Stimulated activated naive B cell treated with anti-CD40 and anti-IgM and Interleukin-4, amounts not matched to agents 10 μg/mL and 1 μg/mL and 100 μg/mL, for 72 hours (primary cell): ENCODE results near the gene SSC5D.

Experiments
- ATAC-seq, 2 donors: fragments of 150-1000 bp; cut with Tn5 transposase; replicated peaks; 2 replicates each; pipeline ENCODE4 v1.10.0; 2021; ENCODE audit warnings: moderate library complexity in 1 of 2
- DNase-seq: peaks from one replicate; pipeline ENCODE4 v3.0.0; 2021
- H3K27ac Mint-ChIP-seq: one replicate; pipeline ENCODE4 v1.8.0; 2022; ENCODE audit warnings: mild to moderate bottlenecking, mixed read lengths
- H3K27me3 Mint-ChIP-seq, 2 donors: one replicate each; pipeline ENCODE4 v1.8.0; 2022; ENCODE audit warnings: mixed read lengths in 2 of 2
- H3K36me3 Mint-ChIP-seq, 2 donors: one replicate each; pipeline ENCODE4 v1.8.0; 2022; ENCODE audit warnings: mixed read lengths in 2 of 2, mild to moderate bottlenecking in 1 of 2
- H3K4me1 Mint-ChIP-seq, 2 donors: one replicate each; pipeline ENCODE4 v1.8.0; 2022; ENCODE audit warnings: mixed read lengths in 2 of 2, mild to moderate bottlenecking in 1 of 2
- H3K4me3 Mint-ChIP-seq, 2 donors: one replicate each; pipeline ENCODE4 v1.8.0; 2022; ENCODE audit warnings: mild to moderate bottlenecking in 2 of 2, mixed read lengths in 2 of 2, moderate library complexity in 1 of 2
- H3K9me3 Mint-ChIP-seq, 2 donors: one replicate each; pipeline ENCODE4 v1.8.0; 2022; ENCODE audit warnings: mixed read lengths in 2 of 2, mild to moderate bottlenecking in 1 of 2

SSC5D gene

DNA sequence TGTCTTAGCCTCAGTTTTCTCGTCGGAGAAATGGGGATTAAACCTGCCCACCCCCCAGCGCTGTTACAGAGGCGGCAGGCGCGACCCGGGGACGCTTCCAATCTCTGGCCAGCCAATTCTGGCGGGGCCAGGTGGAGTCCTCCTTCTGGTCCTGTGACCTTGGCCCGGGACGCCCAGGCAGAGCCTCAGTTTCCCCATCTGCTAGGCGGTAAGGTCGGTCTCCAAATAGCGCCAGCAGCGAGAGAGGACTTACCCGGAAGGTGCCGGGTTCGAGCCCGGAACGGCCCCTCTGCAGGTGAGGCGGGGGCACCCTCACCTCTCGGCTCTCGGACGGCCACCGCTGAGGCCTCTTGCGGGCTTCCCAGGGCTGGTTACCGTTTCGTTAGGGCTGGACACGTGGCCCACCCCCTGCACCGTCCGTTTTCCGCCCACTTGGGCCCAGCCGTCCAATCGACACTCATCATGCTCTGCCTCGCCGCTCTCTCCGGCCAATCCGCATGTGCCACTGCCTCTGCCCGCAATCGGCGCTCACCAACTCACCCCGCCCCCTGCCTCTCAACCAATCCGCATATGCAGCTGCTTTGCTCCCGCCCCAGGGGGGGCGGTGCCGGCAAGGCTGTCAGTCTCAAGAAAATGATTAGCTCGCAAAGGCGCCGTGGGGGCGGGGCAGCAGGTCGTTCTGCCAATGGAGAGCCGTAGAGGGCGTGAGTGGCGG lies 26.8 kb upstream of the SSC5D start, which contains the start of gene ISOC2:
Gene ISOC2, minus strand, starts transcription at position 384 of the 715 bp plus-strand sequence. CDS start 5,156 bp downstream, outside the sequence.
- peak; percentile 96 to 97 for ATAC-seq
- Mint-ChIP-seq H3K27ac (peak within 1 kb of the TSS; percentile 95), H3K9me3 (no peaks in the 10 kb centered on the region), H3K27me3 (no peaks in the 10 kb centered on the region), H3K4me1 (peaks cover 15 to 25% of the 10 kb centered on the region in 2 donors), H3K4me3 (peak within 1 kb of the TSS; percentile 90 to 93), H3K36me3 (peaks cover 0 to 6% of the 10 kb centered on the region in 2 donors)
- DNase-seq = peak; percentile 100

DNA sequence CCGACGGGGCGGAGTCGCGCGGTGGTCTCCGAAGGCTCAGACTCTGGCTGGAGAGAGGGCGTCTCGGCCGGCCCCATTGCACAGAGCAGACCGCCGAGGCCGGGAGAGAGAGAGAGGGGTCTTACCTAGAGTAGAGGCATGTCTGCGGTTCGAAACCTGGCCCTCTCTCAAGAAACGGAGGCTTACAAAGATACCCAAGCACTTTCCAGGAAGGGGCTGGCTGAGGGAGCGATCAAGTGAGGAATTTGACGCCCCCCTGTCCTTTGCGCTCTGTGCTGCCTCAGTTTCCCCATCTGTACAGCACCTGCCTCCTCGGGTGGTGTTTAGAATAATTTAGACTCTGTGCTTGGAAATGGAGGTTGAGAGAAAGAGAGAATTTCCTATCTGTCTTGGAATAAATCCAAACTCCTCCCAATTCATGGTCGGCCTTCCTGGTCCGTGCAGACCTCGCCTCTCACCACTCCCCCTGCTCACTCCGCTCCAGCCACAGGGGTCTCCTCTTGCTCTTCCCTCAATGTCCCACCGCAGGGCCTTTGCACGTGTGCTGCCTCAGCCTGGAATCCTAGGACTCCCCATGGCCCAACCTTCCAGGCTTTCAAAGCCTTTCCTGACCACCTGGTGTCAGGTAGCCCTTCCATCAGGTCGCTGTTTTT lies 26.1 kb upstream of the SSC5D start:
- H3K27me3 Mint-ChIP-seq = no peaks in the 10 kb centered on the region
- DNase-seq (no peak), ATAC-seq (no peak)
- H3K4me1 Mint-ChIP-seq = peaks cover 14 to 25% of the 10 kb centered on the region in 2 donors
- no peaks in the 10 kb centered on the region for H3K36me3 Mint-ChIP-seq
- no peaks in the 10 kb centered on the region for H3K9me3 Mint-ChIP-seq
- H3K27ac Mint-ChIP-seq = peak overlapping the region; percentile 95
- H3K4me3 Mint-ChIP-seq = peak overlapping the region; percentile 90 to 93

DNA sequence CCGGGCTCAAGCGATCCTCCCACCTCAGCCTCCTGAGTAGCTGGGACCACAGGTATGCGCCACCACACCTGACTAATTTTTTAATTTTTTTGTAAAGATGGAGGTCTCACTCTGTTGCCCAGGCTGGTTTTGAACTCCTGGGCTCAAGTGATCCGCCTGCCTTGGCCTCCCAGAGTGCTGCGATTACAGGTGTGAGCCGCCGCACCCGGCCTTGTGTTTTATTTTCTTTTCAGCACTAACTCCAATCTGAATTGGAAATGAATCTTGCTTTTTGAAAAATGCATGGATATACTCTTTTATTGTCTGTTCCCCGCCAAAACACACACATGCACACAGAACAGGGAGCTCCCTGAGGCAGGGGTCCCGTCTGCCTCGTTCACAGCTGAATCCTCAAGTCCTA lies 25.5 kb upstream of the SSC5D start:
- Mint-ChIP-seq H3K27me3 (no peaks in the 10 kb centered on the region), H3K27ac (no peak overlapping the region), H3K9me3 (no peaks in the 10 kb centered on the region), H3K4me1 (peaks cover 14 to 30% of the 10 kb centered on the region in 2 donors), H3K36me3 (no peaks in the 10 kb centered on the region), H3K4me3 (peak overlapping the region; percentile 90 to 93)
- ATAC-seq (no peak), DNase-seq (no peak)

DNA sequence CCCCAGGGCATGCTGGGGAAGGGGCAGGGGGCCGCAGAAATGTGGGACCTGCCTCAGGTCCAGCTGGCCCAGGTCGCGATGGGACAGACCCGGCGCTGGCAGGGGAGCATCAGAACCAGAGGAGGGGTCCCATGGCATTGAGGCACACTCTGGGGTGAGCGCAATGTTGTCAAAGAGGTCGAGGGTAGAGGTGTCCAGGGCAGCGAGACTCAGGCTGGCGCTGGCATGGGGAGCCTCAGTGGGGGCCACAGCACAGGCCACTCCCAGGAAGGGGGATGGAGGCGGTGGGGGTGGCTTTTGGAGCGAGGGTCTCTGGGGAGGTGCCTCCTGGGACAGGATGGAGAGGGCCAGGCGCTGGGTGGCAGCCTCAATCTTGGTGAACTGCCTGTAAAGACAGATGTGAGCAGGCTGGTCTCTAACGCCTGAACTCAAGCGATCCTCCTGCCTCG lies 24.6 kb upstream of the SSC5D start:
- no peaks in the 10 kb centered on the region for H3K27me3 Mint-ChIP-seq
- H3K27ac Mint-ChIP-seq = no peak overlapping the region
- DNase-seq (no peak), ATAC-seq (no peak)
- no peaks in the 10 kb centered on the region for H3K36me3 Mint-ChIP-seq
- no peak overlapping the region for H3K4me3 Mint-ChIP-seq
- H3K9me3 Mint-ChIP-seq = no peaks in the 10 kb centered on the region
- peaks cover 17 to 36% of the 10 kb centered on the region in 2 donors for H3K4me1 Mint-ChIP-seq

DNA sequence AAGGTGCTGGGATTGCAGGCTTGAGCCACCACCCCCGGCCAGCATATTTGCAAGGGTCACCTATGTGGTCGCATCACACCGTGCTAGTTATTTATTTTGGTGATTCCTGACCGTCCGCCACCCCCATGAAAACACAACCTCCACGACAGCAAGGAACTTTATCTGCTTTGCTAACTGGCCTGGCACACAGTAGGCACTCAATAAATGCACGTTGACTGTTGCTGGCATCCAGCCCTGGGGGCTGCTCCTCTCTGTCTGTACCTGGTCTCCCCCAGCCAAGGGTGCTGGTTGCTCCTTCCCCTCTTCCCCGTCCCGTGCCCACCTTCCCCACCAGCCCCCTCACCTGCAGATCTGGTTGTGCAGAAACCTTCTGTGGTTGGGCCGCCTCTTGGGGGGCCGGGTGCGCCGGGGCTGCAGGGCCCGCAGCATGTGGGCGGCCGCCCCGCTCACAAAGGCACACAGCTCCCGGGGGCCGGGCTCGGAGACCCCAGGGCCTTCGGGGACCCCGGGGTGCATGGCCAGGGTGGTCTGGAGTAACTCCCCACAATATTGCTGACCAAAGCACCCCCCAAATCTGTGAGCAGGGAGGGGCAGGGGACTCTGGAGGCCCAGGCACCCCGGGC lies 24.1 kb upstream of the SSC5D start:
- H3K4me3 Mint-ChIP-seq = no peak overlapping the region
- no peak overlapping the region for H3K27ac Mint-ChIP-seq
- H3K9me3 Mint-ChIP-seq = no peaks in the 10 kb centered on the region
- H3K4me1 Mint-ChIP-seq = peaks cover 17 to 36% of the 10 kb centered on the region in 2 donors
- no peak for DNase-seq
- ATAC-seq = no peak
- no peaks in the 10 kb centered on the region for H3K27me3 Mint-ChIP-seq
- H3K36me3 Mint-ChIP-seq = no peaks in the 10 kb centered on the region

DNA sequence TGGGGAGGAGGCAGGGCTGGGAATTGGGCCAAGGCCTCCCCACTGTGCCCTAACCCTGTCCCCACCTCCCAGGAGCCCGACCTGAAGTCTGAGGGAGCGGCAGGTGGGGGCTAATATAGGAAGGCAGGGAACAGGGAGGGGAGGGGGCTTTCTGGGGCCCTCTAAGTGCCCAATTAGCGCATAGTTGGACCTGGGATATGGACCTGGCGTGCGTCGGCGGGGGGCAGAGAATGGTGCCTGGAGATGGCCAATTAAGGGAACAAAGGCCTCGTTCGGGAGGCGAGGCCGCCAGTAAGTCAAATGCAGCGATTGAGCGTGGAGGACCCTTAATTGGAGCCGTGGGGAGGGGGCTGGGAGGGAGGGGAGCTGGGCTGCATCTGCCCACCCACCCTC lies 23.6 kb upstream of the SSC5D start, which contains the start of gene C19orf85:
Gene C19orf85, minus strand, starts transcription at position 90 of the 393 bp plus-strand sequence. CDS start 197 bp downstream, outside the sequence.
- peaks cover 17 to 34% of the 10 kb centered on the region in 2 donors for H3K4me1 Mint-ChIP-seq
- H3K27ac Mint-ChIP-seq = no peak within 1 kb of the TSS
- no peak for DNase-seq
- no peaks in the 10 kb centered on the region for H3K36me3 Mint-ChIP-seq
- H3K9me3 Mint-ChIP-seq = no peaks in the 10 kb centered on the region
- no peak for ATAC-seq
- H3K27me3 Mint-ChIP-seq = no peaks in the 10 kb centered on the region
- H3K4me3 Mint-ChIP-seq = no peak within 1 kb of the TSS

DNA sequence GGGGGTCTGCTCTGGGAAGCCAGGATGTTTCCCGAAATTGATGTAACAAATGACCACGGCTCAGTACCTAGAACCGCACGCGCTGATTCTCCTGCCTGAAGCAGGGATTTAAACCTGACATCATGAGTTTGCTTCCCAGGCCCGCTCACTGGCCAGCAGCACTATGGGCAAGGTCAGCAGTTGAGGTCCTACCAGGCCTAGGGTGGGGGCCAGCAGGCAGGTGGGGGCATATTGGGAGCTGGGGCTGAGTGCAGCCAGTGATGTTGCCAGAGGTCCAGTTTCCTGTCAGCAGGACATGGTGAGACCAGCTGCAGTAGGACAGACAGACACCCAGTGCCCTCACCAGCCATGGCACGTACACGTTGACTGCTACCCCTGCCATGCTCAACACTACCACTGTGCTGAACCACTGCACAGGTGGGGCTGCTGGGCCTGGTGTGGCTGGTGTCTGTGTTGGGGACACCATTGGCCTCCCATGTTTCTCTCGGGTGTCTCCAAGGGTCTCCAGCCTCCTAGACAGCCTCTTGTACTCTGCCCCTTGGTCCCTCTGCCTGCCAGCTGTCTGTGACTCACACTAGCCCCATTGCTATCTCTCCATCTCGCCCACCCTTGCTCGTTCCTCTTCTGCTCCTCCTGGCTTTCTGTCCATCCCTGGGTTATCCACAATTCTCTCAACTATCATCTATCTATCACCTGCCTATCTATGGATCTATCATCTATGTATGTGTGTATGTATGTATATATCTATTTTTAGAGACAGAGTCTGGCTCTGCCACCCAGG lies 22.6 kb upstream of the SSC5D start:
- ATAC-seq (no peak), DNase-seq (no peak)
- H3K36me3 Mint-ChIP-seq = no peaks in the 10 kb centered on the region
- H3K27ac Mint-ChIP-seq = no peak overlapping the region
- no peaks in the 10 kb centered on the region for H3K9me3 Mint-ChIP-seq
- peaks cover 13 to 24% of the 10 kb centered on the region in 2 donors for H3K4me1 Mint-ChIP-seq
- H3K27me3 Mint-ChIP-seq = no peaks in the 10 kb centered on the region
- H3K4me3 Mint-ChIP-seq = no peak overlapping the region

DNA sequence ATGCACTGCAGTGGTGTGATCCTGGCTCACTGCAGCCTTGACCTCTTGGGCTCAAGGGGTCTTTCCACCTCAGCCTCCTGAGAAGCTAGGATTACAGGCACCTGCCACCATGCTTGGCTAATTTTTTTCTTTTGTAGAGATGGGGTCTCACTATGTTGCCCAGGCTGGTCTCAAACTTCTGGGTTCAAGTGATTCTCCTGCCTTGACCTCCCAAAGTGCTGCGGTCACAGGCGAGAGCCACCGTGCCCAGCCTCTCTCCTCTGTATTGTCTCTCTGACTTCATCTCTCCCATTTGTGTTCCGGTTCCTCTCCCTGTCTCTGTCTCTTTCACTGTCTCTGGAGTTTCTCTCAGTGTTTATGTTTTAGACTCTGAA lies 22.0 kb upstream of the SSC5D start:
- Mint-ChIP-seq H3K9me3 (no peaks in the 10 kb centered on the region), H3K27me3 (no peaks in the 10 kb centered on the region), H3K4me1 (peaks cover 10 to 19% of the 10 kb centered on the region in 2 donors), H3K27ac (no peak overlapping the region), H3K36me3 (no peaks in the 10 kb centered on the region), H3K4me3 (no peak overlapping the region)
- ATAC-seq (no peak), DNase-seq (no peak)

DNA sequence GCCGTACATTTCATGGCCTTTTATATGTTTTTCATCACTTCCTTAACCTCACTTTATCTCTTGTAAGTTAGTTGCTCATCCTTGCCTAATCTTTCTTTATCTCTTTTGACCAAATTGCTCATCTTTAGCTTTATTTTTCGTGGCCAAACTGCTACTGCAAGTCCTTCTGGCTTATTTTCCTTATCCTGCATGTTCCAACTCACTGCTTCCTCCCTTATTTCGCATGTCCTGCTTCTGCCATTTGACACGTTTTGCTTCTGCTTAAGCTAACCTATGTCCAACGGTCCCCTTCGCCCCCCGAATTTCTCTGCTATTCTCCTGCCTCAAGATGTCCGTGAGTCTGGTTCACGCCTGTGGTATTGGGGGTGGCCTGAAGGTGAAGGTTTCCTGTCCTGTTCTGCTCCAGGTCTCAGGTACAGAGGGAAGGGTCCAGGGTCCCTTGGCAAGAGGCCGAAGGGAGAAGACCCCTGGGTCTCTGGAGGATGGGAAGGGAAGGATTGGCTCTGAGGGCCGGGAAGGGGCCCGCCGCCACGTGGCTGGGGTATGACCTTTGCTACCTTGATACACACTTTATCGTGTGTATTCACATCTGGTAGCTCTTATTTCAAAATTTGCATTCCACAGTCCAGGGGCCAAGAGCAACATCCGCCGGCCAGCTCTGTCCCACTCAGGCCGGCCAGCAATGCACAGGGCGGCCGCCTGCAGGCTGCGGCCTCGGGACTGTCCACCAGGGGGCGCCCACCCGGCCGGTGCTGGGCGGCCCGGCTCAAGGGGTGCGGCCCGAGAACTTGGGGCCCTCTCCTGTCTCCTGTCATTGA lies 20.8 kb upstream of the SSC5D start:
- H3K9me3 Mint-ChIP-seq = no peaks in the 10 kb centered on the region
- peak; percentile 35 for DNase-seq
- peak overlapping the region; percentile 77 for H3K27ac Mint-ChIP-seq
- peak; percentile 96 to 98 for ATAC-seq
- H3K27me3 Mint-ChIP-seq = no peaks in the 10 kb centered on the region
- no peak overlapping the region for H3K4me3 Mint-ChIP-seq
- H3K36me3 Mint-ChIP-seq = no peaks in the 10 kb centered on the region
- H3K4me1 Mint-ChIP-seq = peaks cover 3 to 12% of the 10 kb centered on the region in 2 donors

DNA sequence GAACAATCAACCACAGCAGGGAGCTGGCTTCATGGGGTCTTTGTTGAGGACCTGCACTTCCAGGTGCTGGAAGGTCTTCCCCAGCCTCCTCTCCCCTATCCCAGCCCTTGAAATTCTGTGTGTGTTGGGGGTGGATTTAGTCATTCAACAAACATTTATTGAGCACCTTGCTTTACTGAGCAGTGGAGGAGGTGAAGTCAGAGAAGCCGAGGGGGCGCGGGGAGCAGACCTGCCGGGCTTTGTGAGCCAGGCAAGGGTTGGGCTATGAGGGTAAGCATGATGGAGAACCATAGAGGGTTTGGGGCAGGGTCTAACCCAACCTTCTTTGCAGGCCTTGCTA lies 20.2 kb upstream of the SSC5D start:
- Mint-ChIP-seq H3K27ac (peak overlapping the region; percentile 77), H3K9me3 (no peaks in the 10 kb centered on the region), H3K4me3 (no peak overlapping the region), H3K27me3 (no peaks in the 10 kb centered on the region), H3K4me1 (peaks cover 3 to 10% of the 10 kb centered on the region in 2 donors), H3K36me3 (no peaks in the 10 kb centered on the region)
- peak; percentile 36 to 49 for ATAC-seq
- no peak for DNase-seq

DNA sequence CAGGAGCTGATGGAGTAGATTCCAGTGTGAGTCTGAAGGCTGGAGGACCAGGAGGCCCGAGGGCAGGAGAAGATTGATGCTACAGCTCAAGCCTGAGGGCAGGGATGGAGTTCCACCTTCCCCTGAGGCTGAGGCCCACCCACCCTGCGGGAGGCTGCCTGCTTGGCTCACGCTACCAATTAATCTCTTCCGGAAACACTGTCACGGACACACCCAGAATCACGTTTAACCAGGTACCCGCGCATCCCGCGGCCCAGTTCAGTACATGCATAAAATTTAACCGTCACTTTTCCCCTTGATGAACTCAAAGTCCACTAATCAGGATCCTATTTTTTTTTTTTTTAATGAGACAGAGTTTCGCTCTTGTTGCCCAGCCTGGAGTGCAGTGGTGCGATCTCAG lies 17.0 kb upstream of the SSC5D start:
- H3K27ac Mint-ChIP-seq = no peak overlapping the region
- H3K27me3 Mint-ChIP-seq = no peaks in the 10 kb centered on the region
- peaks cover 6 to 20% of the 10 kb centered on the region in 2 donors for H3K4me1 Mint-ChIP-seq
- H3K36me3 Mint-ChIP-seq = no peaks in the 10 kb centered on the region
- H3K9me3 Mint-ChIP-seq = no peaks in the 10 kb centered on the region
- no peak overlapping the region for H3K4me3 Mint-ChIP-seq
- no peak for ATAC-seq
- no peak for DNase-seq

DNA sequence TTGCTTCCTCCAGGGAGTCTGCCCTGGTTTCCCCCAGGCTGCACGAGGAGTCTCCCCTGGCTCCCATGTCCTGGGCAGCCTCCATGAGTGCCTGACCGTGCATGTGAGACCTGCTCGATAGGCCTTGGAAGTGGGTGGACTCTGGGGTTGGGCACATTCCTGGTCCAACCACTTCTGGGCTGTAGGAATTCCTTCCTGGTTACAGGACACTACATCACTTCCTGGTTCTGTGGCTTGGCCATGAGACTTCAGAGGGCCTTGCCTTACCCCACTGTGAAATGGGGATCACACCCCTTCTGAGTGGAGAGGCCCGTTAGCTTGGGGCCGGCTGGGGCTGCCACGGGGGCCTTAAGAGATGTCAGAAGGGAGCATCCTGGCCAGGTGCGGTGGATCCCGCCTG lies 15.8 kb upstream of the SSC5D start:
- H3K27me3 Mint-ChIP-seq = no peaks in the 10 kb centered on the region
- H3K4me3 Mint-ChIP-seq = no peak overlapping the region
- H3K27ac Mint-ChIP-seq = no peak overlapping the region
- H3K36me3 Mint-ChIP-seq = no peaks in the 10 kb centered on the region
- H3K4me1 Mint-ChIP-seq = peaks cover 6 to 23% of the 10 kb centered on the region in 2 donors
- ATAC-seq = no peak
- no peaks in the 10 kb centered on the region for H3K9me3 Mint-ChIP-seq
- no peak for DNase-seq

DNA sequence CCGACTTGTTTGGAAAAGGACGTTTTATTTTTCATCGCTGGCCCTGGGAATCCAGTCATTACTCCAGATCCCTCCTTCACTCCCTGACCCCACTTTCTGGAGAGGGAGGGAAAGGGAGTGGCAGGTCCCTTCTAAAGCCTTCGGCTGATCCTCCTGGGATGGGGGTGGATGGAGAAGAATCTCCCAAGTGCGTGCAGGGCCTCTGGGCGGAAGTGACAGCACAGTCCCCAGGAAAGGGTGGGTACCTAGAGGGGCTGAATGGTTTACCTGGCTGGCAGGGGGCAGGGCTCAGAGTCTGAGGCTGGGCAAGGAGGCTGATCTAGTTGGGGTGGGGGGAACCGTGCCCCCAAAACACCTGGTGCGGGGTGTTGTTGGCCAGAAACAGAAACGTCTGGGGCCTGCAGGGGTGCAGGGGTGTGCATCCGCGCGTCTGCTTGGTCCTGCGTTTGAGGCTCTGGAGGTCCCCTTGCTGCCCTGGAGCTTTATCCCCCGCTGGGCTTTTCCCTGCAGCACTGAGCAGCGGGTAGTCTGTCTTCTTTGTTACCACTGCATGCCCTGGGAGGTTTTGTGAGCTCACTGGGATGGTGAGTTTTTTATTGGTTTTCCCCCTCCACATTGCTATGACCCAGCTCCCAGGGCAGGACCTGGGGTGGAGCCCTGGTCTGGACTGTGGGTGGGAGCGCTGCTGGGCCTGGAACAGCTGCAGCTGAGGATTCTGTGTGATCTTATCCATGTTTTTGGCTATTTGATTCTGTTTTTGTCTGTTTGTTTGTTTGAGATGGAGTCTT lies 14.8 kb upstream of the SSC5D start:
- Mint-ChIP-seq H3K27ac (no peak overlapping the region), H3K27me3 (no peaks in the 10 kb centered on the region), H3K9me3 (no peaks in the 10 kb centered on the region), H3K4me1 (peaks cover 10 to 23% of the 10 kb centered on the region in 2 donors), H3K36me3 (peaks cover 4 to 6% of the 10 kb centered on the region in 2 donors), H3K4me3 (no peak overlapping the region)
- DNase-seq (no peak), ATAC-seq (no peak)
